HG03196 (cell line): ENCODE measurements around the gene SEMA5B.

Experiments used
- ATAC-seq: cut with Tn5 transposase; IDR thresholded peaks from one replicate; pipeline ENCODE4 v1.9.1; 2021; ENCODE audit not compliant: unreplicated experiment

The SEMA5B gene

DNA sequence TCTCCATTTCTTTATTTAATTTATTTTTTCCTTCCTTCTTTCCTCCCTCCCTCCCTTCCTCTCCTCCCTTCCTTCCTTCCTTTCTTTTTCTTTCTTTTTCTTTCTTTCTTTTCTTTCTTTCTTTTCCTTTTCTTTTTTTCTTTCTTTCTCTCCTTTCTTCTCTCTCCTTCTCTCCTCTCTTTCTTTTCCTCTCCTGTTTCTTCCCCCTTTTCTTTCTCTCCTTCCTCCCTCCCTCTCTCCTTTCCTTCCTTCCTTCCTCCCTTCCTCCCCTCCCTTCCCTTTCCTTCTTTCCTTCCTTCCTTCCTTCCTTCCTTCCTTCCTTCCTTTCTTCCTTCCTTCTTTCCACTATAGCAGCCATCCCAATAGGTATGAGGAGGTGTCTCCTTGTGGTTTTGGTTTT is 32.5 kb upstream of the SEMA5B start:
- no peak for ATAC-seq

DNA sequence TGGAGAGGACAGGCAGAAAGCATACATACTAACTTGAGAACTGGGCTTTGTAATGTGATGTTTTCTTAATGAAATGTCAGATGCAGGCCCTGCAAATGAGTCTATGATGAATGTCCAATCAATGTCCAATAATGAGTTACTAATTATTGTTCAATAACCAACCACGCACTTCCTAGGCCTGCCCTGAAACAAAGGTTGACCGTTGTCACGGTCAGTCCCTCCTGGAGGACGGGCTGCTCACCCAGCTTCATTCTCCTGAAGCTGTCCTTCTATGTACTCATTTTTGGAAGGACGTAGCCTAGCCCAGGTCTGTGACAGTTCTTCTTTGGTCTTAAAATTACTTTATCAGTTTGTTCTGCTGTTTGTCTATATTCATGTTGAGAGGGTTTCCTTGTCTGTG is 30.9 kb upstream of the SEMA5B start:
- no peak for ATAC-seq

DNA sequence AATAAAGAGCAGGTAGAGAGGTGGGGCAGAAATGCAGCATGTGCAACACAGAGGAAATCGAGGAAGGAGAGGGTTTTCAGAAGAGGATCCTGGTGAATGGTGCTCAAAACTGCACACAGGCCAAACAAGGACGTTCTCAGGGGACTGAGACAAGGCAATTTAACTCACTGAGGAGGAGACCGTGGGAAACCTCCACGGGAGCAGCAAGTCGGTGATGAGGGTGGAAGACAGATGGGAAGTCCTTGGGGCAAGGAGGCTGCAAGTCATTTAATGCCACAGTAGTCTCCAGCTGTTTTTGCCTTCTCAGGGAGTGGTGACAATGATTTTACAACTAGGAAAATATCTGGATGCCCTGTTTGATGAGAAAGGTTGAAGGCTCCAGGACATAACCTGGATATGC is 27.8 kb upstream of the SEMA5B start:
- ATAC-seq, result no peak

DNA sequence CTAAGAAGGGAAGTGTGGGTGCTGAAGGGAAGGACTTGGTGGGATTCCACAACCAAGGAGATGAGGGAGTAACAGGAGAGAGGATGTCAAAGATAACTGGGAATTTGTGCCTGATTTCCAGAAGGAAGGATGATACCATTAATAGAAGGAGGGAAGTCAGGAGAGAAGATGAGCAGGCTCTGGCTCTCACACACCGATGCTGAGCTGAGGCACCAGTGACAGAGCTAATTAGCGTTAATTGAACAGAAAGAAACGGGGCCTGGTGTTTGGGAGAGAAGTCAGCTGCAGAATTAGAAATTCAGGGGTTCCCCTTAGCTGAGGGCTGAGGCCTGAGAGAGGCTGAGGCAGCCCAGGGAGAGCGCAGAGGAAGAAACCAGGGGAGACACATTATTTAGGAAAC is 27.4 kb upstream of the SEMA5B start:
- ATAC-seq, result no peak

DNA sequence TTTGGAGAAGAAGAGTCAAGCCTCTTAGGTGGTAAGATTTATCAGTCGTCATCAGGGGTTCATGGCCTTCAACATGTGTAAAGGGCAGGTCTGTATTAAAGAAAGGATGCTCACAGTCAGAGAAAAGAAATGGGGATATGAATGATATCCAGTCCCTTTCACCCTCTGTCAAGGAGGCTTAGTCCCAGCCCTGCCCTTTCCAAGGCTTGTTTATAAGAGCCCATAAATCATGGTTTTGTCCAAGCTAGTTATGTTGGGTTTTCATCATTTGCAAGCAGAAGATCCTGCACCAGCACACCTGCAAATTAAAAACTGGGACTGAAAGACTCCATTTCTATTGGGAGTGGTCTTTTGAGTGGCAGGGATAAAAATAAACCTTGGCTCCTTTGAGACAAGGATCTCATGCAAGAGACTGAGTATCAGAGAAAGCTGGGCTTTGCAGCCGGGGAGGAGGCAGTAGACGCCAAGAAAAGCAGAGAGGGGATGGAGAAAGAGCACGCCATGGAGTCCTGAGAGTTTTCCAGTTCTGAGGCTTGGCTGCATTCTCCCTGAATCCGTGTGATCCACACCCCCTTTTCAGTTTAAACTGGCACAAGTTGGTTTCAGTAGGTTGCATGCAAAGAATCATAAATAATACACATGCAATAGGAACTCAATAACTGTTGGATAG is 26.7 kb upstream of the SEMA5B start:
- no peak for ATAC-seq

DNA sequence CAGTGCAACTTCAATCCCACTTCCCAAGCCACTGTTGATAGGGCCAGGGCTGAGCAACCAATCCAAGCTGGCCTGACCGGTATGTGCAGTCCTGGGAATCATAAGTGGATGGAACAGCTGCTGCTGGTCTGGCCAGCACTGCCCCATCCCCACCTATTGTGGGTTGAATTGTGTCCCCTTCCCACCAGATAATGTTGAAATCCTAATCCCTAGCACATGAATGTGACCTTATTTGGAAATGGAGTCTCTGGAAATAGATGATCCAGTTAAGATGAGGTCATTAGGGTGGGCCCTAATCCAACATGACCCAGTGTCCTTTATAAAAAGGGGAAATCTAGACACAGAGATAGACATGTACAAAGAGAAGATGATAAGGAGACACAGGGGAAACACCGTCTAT is 25.5 kb upstream of the SEMA5B start:
- ATAC-seq, result no peak

DNA sequence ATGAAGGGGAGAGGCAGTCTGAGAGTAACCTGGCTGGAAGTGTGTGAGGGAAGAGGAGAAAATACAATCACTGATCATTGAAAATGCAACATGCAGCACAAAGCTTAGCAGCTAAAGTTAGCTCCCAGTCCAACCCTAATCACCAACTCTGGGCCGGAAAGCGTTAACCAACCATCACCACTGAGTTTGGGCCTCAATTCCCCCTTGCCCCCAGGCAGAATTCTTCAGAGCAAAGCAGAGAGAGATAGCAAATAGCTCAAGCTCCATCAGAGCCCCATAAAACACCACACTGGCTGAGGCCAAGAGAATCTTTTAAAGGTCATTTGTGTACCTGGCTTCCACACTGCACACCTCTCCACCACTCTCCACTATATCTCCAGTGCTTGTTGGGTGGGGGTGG is 23.1 kb upstream of the SEMA5B start:
- ATAC-seq, result no peak

DNA sequence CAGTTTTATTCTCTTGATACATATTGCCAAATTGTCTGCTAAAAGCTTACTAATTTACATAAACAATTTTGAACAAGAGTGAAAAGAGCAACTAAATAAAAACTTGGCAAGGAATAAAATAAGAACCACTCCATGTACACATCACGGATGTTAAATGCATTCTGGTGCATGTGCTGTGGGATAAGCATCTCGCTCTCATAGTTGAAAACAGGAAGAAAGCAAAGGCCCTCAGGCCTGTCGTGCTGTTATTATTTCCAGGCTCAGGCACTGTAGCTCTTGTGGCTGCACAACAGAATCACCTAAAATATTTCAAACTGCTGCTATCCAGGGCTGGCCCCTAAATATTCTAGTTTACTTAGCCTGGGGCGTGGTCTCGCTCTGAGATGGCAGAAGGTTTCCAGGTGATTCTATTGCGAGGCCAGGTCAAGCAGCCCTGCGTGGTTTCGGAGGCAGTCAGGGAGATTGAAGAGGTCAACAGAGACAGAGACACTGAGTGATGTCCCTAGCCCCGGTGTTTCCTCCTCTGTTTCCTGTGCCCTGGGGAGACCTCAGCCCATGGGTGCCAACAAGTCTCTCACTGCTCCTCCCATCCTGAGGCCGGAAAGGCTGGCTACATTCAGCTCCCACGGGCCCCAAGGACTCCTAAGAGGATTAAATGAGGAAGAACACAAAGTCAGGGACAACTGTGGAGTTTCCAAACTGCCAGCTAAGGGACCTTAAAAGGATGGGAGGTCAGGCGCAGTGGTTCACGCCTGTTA is 21.1 kb upstream of the SEMA5B start:
- no peak for ATAC-seq

DNA sequence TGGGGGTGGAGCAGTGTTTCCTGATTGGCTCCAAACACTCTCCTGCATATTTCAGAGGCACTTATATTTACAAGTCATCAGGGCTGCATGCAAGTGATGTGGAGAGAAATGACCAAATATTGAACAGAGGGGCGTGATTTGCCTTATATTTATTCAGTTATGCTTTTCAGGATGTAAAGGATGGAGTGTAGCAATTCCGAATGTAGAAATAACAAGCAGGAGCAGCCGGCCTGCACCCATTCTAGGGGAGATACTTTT is 19.4 kb upstream of the SEMA5B start:
- ATAC-seq, result no peak

DNA sequence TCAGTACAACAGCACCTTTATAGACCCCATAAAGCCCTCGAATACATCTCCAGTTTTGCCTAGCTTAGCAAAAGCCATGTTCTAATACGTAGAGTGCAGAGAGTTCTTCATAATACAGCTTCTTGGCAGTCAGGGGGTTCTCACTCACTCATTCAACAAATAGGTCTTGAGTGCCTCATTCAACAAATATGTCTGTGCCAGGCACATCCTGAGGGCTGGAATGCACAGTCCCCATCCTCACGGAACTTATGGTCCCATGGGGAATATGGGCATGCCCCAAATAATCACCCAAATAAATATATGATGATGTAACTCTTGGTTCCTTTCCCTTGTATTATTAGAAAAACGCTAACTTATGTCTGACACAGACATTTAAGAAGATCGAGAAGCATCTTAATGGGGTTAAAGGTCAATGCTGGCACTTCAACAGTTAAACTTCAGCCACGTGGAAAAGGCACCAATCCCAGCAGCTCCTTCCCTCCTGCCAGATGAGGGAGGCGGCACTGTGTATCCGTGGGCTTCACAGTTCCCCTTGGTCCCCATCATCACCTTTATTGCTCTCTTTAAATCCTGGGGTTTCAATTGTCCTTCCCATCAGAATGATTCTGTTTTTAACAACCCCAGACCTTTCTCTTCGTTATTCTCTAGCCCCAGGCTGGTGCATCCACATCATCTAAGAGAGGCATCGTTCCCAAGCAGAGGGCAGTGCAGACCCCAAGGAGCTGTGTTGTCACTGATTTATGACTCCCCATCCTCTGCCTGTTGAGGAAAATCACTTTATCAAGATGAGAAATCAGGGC is 18.9 kb upstream of the SEMA5B start:
- no peak for ATAC-seq

DNA sequence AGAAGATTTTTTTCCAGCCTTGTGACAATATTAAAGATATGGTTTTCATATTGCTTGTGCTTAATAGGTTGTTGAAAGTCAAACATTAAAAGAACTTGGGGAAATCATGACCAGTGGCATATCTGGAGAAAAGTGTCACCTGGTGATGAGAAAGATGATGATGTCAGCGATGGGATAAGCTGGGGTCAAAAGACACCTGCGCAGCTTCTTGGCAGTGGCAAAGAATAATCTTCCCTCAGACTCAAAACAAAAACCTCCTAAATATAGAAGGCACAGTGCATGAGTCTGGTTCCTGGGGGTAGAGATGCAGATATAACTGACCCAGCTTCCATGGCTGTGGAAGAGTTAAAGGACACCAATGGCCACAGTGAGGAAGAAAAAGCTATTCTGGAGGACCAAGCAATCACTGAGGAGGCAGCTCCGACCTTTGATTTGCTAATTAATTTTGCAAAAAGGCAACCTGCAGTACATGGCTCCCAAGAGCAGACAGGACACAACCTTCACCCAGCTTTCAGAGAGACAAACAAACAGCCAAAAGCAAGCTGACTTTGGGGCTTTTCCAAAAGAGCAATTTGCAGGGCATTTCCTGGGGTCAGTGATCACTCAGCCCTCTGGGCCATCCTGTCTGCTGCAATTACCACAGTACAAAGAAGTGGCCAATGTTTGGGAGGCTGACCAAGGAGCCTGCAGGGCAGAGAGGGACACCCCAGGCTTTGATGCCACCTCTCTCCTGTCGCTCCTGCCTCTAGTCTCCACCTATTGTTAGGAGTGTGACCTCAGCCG is 17.6 kb upstream of the SEMA5B start:
- no peak for ATAC-seq

DNA sequence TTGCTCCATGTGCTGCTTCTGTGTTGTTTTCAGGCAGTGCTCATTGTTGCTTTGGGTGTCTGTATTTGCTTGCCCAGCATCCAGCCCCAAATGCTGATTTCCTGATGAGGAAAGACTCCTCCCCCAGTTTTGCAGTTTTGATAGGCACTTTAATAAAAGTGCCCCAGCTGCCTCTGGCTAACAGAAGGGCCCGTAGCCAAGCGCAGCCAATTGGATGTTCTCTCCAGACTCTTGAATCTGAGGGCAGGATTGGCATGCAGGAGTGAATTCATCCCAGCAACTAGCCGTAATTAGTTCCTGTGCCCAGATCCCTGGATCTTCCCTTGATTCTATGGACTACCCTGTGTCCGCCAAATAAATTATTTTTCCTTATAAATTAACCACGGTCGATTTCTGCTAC is 14.8 kb upstream of the SEMA5B start:
- no peak for ATAC-seq

DNA sequence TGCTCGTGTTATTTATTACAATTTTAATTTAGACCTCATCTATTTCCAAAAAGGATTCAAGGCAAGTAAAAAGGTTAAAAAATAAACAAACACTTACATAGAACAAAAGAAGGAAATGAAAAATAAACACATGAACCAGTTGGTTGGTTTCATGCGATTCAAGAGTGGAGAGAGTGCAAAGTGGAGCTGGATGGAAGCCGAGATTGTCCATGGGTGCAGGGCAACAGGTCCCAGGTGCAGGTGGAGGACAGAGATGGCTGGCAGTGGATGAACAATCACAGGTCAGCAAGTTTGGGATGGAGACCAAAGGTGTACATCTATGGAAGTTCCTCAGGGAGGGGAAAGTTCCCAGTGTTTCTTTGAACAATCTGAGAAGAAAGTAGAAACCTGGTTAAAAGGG is 11.6 kb upstream of the SEMA5B start:
- no peak for ATAC-seq

DNA sequence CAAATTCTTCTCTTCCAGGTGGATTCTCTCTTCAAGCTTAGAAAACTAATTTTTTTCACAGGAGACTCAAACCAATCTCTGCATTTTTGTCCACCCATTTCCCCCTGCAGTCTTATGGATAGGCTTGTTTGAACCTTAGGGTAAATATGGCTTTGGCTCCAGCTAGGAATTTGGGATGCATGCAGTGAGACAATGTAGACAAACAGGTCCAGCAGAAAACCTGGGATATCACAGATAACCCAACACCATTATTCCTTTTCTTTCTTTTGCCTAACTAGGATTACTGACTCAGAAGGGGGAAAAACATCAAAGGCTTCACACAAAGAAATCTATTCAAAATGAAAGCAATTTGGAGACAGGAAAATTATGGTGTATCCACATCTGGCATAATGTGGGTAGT is 11.2 kb upstream of the SEMA5B start:
- no peak for ATAC-seq

DNA sequence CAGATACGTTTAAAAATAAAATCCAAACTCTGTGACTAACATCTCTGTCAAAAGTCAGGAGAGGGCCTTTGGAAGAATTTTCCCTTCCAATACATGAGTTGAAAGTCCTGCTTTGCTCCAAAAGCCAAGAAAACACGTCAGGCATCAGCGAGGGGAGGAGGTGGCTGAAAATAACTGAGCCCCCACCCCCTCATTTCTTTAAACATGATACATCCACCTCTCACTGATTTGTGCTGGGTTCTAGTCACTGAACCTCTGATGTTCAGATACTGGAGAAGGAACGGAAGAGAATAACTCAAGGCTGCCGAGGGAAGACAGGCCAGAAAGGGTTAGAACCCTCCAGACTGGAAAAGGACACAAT is 9.4 kb upstream of the SEMA5B start:
- no peak for ATAC-seq

DNA sequence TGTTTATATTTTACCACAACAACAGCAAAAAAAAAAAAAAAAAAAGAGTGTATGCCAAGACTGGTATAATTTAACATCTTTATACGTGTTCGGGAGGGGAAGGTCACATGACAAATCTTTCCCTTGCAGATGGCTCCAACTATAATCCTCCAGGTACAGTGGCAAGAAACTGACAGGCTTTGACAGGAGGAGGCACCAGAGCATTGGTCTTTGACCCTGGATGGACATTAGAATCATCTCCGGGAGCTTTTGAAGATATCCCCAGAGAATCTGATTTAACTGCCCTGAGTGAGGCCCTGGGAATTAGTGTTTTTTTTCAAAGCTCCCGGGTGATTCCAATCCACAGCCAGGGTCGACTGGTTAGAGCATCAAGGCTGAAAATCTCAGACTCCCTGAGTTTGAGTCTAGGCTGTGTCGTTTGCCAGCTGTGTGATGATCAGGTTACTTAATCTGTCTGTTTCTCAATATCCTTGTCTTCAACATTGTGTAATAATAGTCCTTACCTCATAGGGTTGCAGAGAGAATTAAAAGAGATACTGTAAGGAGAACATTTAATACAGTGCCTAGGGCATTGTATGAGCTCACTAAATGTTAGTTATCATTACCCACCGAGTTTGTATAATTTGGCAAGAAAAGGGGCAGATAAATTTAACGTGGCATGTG is 8.9 kb upstream of the SEMA5B start:
- no peak for ATAC-seq

DNA sequence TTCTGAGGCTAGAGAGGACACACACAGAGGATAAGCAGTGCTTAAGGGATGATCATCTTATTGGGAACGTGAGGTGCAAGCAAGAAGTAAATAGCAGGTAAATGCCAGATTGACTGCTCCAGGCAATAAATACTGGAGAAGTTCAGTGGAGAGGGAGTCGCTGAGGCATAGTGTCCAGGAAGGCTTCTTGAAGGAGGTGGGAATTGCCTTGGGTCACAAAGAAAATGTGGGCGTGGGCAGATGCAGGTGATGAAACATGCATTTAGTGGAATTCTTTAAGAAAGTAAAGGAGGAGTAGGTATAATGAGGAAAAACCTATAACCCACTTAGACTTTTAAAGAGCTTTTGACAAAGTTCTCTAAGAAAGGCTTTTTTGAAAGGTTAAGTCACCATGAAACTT is 7.4 kb upstream of the SEMA5B start:
- no peak for ATAC-seq

DNA sequence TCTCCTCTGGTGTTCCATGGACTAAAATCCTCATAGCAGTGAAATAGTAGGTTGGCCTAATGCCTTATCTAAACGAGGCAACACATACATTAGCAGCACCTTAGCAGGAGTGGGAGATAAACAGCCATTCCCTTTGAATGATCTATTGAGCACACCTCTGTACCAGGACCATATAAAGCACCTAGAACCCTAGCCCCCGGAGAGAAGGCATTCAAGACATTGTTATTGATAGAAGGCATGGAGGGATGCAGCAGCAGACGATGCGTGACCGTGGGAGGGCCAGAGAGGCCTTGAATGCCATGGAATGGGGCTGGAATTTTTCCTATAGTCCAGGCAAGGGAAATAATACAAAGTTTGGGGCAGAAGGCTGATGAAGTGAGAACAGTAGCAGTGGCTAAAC is 6.6 kb upstream of the SEMA5B start:
- no peak for ATAC-seq

DNA sequence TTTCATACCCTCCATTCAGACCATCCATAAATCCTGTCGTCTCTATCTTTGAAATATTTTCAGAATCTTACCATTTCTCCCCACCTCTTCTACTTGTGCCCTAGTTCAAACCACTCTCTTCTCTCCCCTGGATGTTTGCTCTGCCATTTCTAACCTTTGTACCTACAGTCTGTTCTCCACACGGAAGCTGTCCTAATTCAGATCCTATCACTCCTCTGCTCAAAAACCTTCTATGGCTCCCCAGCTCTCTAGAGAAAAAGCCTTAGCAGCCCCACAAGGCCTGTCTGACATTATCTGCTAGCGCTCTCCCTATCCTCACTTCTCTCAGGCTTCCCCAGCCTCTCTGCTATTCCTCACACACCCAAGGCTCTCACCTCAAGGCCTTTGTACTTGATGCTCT is 4.5 kb upstream of the SEMA5B start:
- ATAC-seq, result no peak

DNA sequence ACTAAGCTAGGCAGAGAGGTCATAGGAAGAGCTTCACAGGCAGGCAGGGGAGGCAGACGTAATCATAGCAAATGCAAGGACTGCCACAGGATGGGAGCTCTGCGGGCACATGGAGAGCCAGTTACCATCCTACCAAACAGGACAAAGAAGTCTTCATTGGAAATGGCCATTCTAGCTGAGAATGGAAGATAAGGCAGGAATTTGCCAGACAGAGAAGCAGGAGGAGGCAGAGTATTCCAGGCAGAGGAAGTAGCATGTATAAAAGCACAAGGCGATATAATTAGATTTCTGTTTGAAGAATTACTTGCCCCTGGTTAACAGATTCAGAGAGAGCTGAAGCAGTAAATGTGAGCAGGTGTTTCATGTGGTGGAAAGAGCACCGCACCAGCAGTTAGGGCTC is 3.5 kb upstream of the SEMA5B start:
- no peak for ATAC-seq

DNA sequence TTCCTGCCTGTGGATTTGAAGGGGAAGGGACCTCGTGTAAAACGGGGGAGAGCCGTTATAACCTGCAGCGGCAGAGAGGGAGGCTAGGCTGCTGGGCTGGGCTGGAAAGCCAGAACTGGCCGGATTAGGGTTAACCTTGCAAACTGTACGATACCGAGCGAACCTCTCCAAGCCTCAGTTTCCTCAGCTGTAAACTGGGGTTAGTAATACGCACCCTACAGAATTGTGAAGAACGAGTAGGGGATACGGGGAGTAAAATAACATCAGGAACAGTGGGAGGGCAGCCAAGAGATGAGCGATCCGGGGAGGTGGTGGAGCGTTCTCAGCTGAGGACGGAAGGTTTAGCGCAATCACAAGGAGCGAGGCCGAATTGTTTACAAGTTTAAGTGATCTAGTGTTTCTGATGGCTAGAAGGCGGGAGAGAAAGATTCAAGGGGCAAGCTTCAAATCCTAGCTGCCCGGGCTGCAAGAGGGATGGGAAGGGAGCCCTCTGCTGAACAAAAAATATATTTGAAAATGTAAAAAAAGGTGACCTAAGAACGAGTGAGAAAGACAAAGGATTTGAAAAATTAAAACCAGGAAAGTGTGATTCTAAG is 768 bp upstream of the SEMA5B start:
- no peak for ATAC-seq
